ENCODE data around the gene DMXL1. TPM values are rescaled to one million over a fixed set of nuclear protein-coding genes. Genes with fewer than 3 reads are reported as not detected.
"Not testable (repeated sequence)": the region's sequence is repeated elsewhere in the genome, so short reads cannot be mapped to it uniquely, and the experiment has no call there.

DMXL1 gene
- total RNA-seq, 1 donor from 2014 or later: 76.9 TPM

- ATAC-seq (ENCODE audit: low read depth): no peak
- H3K36me3 Mint-ChIP-seq (ENCODE audit: low read depth): peaks cover 46% of the 10 kb centered on the region
- no peak overlapping the region for H3K27ac Mint-ChIP-seq
- no peak overlapping the region for H3K4me3 Mint-ChIP-seq
- ChIA-PET CTCF (interaction anchor here (0.7 to 1.0 kb wide), 3 partner anchors 173 to 250 kb away, joined by 3 to 4 read pairs (median 4); partner anchors contain the start of gene DTWD2), POLR2A (interaction anchor here (0.5 to 1.1 kb wide), 2 partner anchors 30 to 233 kb away, joined by 3 to 4 read pairs; no protein-coding TSS in a partner anchor)
- TF ChIP-seq CTCF (IDR thresholded peaks at IDR 0.05): no peak
- H3K4me1 Mint-ChIP-seq: no peaks in the 10 kb centered on the region
- no peaks in the 10 kb centered on the region for H3K27me3 Mint-ChIP-seq
- DNase-seq: no peak
- intact Hi-C loops (cut with micrococcal nuclease): no loop called here
- no peaks in the 10 kb centered on the region for H3K9me3 Mint-ChIP-seq
Measured at GRCh38 chr5:119238265-119239118, 167.6 kb downstream of the DMXL1 start.

GRCh38 chr5:119239119-119239417 is 168.2 kb downstream of the DMXL1 start:
- no peaks in the 10 kb centered on the region for H3K9me3 Mint-ChIP-seq
- DNase-seq: no peak
- H3K4me3 Mint-ChIP-seq: no peak overlapping the region
- CTCF ChIA-PET: interaction anchor here (1.0 to 1.3 kb wide), 3 partner anchors 173 to 251 kb away, joined by 3 to 4 read pairs (median 4); partner anchors contain the start of gene DTWD2
- H3K4me1 Mint-ChIP-seq: no peaks in the 10 kb centered on the region
- TF ChIP-seq CTCF (IDR thresholded peaks at IDR 0.05): no peak
- intact Hi-C loops (cut with micrococcal nuclease): no loop called here
- H3K36me3 Mint-ChIP-seq (ENCODE audit: low read depth): peaks cover 47% of the 10 kb centered on the region
- no peak overlapping the region for H3K27ac Mint-ChIP-seq
- POLR2A ChIA-PET: interaction anchor here (0.5 kb wide), 1 partner anchor 234 kb away, joined by 4 read pairs; no protein-coding TSS in a partner anchor
- no peaks in the 10 kb centered on the region for H3K27me3 Mint-ChIP-seq
- ATAC-seq (ENCODE audit: low read depth): no peak

GRCh38 chr5:119239826-119240225 is 168.9 kb downstream of the DMXL1 start:
- H3K4me1 Mint-ChIP-seq; intact Hi-C loops (cut with micrococcal nuclease); DNase-seq; H3K27ac Mint-ChIP-seq; H3K27me3 Mint-ChIP-seq; H3K4me3 Mint-ChIP-seq; H3K9me3 Mint-ChIP-seq; ATAC-seq (ENCODE audit: low read depth): not testable (repeated sequence)
- ChIA-PET POLR2A (interaction anchor here (0.7 kb wide), 1 partner anchor 44 kb away, joined by 3 read pairs; no protein-coding TSS in a partner anchor), CTCF (interaction anchor here (1.3 kb wide), 1 partner anchor 252 kb away, joined by 4 read pairs; the partner anchor contains the start of gene DTWD2)
- peaks cover 42% of the 10 kb centered on the region for H3K36me3 Mint-ChIP-seq (ENCODE audit: low read depth)

- CTCF ChIA-PET: no interaction called here
- no peak for ATAC-seq (ENCODE audit: low read depth)
Measured at GRCh38 chr5:119243888-119244287, 173.0 kb downstream of the DMXL1 start.

More at GRCh38 chr5:119243888-119244287, 173.0 kb downstream of the DMXL1 start:
- H3K9me3 Mint-ChIP-seq: no peaks in the 10 kb centered on the region
- H3K4me3 Mint-ChIP-seq: no peak overlapping the region
- intact Hi-C loops (cut with micrococcal nuclease): no loop called here
- no peaks in the 10 kb centered on the region for H3K4me1 Mint-ChIP-seq
- POLR2A ChIA-PET: no interaction called here
- peaks cover 44% of the 10 kb centered on the region for H3K36me3 Mint-ChIP-seq (ENCODE audit: low read depth)
- DNase-seq: no peak
- no peak for TF ChIP-seq CTCF (IDR thresholded peaks at IDR 0.05)
- H3K27ac Mint-ChIP-seq: peak overlapping the region; percentile 3
- H3K27me3 Mint-ChIP-seq: no peaks in the 10 kb centered on the region

All from activated B cell treated with CpG ODN at 0.5 μM for 24 hours (primary cell).